ENCODE measurements around the gene SLC39A11. TPM values are rescaled to one million over a fixed set of nuclear protein-coding genes. Genes with fewer than 3 reads are reported as not detected.
"Not testable (repeated sequence)": the region's sequence is repeated elsewhere in the genome, so short reads cannot be mapped to it uniquely, and the experiment has no call there.

SLC39A11 gene
- total and polyA plus RNA-seq, 2 donors (not counting 1 experiment from before 2014, with no cell fraction given), result 12.7 to 27.4 TPM

DNA sequence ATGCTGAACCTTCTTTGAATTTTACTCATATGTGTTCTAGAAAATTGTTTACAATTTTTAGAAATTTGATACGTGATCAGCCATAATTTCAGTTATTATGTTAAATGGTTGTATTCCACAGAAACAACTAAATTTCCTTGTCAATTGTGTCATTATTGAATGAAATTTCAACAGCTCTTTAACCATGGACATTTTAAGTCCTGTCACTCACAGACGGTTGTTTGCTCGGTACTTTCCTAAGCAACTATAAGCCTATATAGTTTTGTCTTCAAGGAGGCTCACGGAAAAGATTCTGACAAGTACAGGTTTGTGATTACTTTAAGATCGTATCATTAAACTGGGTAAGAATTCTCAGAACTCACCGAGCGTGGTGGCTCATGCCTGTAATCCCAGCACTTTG is 31.8 kb downstream of the SLC39A11 start:
- H2AFZ ChIP-seq (ENCODE audit: low read length), result no peak overlapping the region
- H3K4me1 ChIP-seq (ENCODE audit: control insufficient read depth, extremely low read depth, insufficient read depth, low read length), result no peaks in the 10 kb centered on the region
- TF ChIP-seq EZH2 (IDR thresholded peaks at IDR 0.05; ENCODE audit: low read length, missing control alignments), result no peak
- TF ChIP-seq, protein P1, sequence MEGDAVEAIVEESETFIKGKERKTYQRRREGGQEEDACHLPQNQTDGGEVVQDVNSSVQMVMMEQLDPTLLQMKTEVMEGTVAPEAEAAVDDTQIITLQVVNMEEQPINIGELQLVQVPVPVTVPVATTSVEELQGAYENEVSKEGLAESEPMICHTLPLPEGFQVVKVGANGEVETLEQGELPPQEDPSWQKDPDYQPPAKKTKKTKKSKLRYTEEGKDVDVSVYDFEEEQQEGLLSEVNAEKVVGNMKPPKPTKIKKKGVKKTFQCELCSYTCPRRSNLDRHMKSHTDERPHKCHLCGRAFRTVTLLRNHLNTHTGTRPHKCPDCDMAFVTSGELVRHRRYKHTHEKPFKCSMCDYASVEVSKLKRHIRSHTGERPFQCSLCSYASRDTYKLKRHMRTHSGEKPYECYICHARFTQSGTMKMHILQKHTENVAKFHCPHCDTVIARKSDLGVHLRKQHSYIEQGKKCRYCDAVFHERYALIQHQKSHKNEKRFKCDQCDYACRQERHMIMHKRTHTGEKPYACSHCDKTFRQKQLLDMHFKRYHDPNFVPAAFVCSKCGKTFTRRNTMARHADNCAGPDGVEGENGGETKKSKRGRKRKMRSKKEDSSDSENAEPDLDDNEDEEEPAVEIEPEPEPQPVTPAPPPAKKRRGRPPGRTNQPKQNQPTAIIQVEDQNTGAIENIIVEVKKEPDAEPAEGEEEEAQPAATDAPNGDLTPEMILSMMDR (conservative IDR thresholded peaks at IDR 0.05 in 1 of 2, IDR thresholded peaks at IDR 0.05 in 1 of 2; ENCODE audit: low read depth in 1 of 2, low read length in 2 of 2), result no peak

DNA sequence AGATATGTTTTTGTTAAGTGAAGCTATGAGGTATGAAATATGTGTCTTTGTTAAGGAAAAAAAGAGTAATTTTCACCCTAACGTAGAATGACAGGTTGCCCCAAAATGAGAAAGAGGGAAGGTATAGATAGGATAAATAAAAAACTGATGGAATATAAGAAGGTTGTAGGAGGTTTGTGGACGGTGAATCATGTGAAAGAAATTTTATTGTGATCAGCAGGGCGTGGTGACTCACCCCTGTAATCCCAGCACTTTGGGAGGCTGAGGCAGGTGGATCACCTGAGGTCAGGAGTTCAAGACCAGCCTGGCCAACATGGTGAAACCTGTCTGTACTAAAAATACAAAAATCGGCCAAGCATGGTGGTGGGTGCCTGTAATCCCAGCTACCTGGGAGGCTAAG is 32.8 kb downstream of the SLC39A11 start:
- DNase-seq (ENCODE audit: low read depth in 2 of 2), result peak in 1 of 2 donors; percentile 57
- H3K27ac ChIP-seq (ENCODE audit: insufficient read depth, low read length); H3K4me2 ChIP-seq (ENCODE audit: extremely low read depth, insufficient read depth, low read length): not testable (repeated sequence)

More for the DNA sequence above, 31.8 kb downstream of the SLC39A11 start:
- Histone ChIP-seq H3K4me3 (replicated peaks in 1 of 4; ENCODE audit: control extremely low read depth in 1 of 4, insufficient read depth in 1 of 4, low read depth in 3 of 4, low read length in 4 of 4) (no peak overlapping the region), H3K36me3 (ENCODE audit: control insufficient read depth, insufficient read depth, low read length) (no peaks in the 10 kb centered on the region), H4K20me1 (ENCODE audit: control insufficient read depth, extremely low read depth, insufficient read depth, low read length) (no peaks in the 10 kb centered on the region), H3K9ac (ENCODE audit: insufficient read depth, low read length) (no peak overlapping the region), H3K9me3 (ENCODE audit: control insufficient read depth, insufficient read depth, low read depth, low read length) (no peaks in the 10 kb centered on the region), H3K27ac (ENCODE audit: insufficient read depth, low read length) (no peak overlapping the region), H3K4me2 (ENCODE audit: extremely low read depth, insufficient read depth, low read length) (no peak overlapping the region), H3K27me3 (ENCODE audit: control insufficient read depth, insufficient read depth, low read length) (no peaks in the 10 kb centered on the region), H3K79me2 (ENCODE audit: control insufficient read depth, insufficient read depth, low read length) (no peaks in the 10 kb centered on the region)
- no peak for DNase-seq (ENCODE audit: low read depth in 2 of 2)

DNA sequence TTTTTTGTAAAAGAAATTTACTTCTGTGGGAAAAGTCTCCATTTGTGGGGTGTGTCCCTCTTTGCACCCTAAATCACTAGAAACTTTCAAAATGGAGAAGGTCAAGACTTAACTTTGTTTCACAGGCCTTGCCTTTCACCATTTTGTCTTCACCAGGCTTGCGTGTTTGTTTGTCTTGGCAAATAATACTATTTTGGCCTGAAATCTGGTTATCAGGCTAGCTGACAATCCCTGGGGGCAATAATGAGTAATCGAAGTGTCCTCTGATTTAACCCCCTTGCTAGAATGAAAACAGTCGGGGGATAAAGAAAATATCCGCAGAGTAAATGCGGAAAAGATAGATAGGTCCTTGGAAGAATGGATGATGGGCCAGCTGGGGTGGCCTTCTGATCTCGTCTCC is 34.5 kb downstream of the SLC39A11 start:
- Histone ChIP-seq H3K79me2 (ENCODE audit: control insufficient read depth, insufficient read depth, low read length) (no peaks in the 10 kb centered on the region), H2AFZ (ENCODE audit: low read length) (no peak overlapping the region), H4K20me1 (ENCODE audit: control insufficient read depth, extremely low read depth, insufficient read depth, low read length) (no peaks in the 10 kb centered on the region), H3K9ac (ENCODE audit: insufficient read depth, low read length) (no peak overlapping the region), H3K27ac (ENCODE audit: insufficient read depth, low read length) (no peak overlapping the region), H3K4me2 (ENCODE audit: extremely low read depth, insufficient read depth, low read length) (no peak overlapping the region), H3K36me3 (ENCODE audit: control insufficient read depth, insufficient read depth, low read length) (no peaks in the 10 kb centered on the region), H3K27me3 (ENCODE audit: control insufficient read depth, insufficient read depth, low read length) (no peaks in the 10 kb centered on the region), H3K9me3 (ENCODE audit: control insufficient read depth, insufficient read depth, low read depth, low read length) (no peaks in the 10 kb centered on the region), H3K4me3 (replicated peaks in 1 of 4; ENCODE audit: control extremely low read depth in 1 of 4, insufficient read depth in 1 of 4, low read depth in 3 of 4, low read length in 4 of 4) (no peak overlapping the region), H3K4me1 (ENCODE audit: control insufficient read depth, extremely low read depth, insufficient read depth, low read length) (no peaks in the 10 kb centered on the region)
- DNase-seq (ENCODE audit: low read depth in 2 of 2), result peak; percentile 28 to 48
- TF ChIP-seq, protein P1 (conservative IDR thresholded peaks at IDR 0.05 in 1 of 2, IDR thresholded peaks at IDR 0.05 in 1 of 2; ENCODE audit: low read depth in 1 of 2, low read length in 2 of 2), result no peak
- no peak for TF ChIP-seq EZH2 (IDR thresholded peaks at IDR 0.05; ENCODE audit: low read length, missing control alignments)

More for the DNA sequence above, 32.8 kb downstream of the SLC39A11 start:
- H3K4me1 ChIP-seq (ENCODE audit: control insufficient read depth, extremely low read depth, insufficient read depth, low read length); H3K36me3 ChIP-seq (ENCODE audit: control insufficient read depth, insufficient read depth, low read length); H3K79me2 ChIP-seq (ENCODE audit: control insufficient read depth, insufficient read depth, low read length); H4K20me1 ChIP-seq (ENCODE audit: control insufficient read depth, extremely low read depth, insufficient read depth, low read length); H2AFZ ChIP-seq (ENCODE audit: low read length); H3K9me3 ChIP-seq (ENCODE audit: control insufficient read depth, insufficient read depth, low read depth, low read length); H3K27me3 ChIP-seq (ENCODE audit: control insufficient read depth, insufficient read depth, low read length); H3K9ac ChIP-seq (ENCODE audit: insufficient read depth, low read length); H3K4me3 ChIP-seq (replicated peaks in 1 of 4; ENCODE audit: control extremely low read depth in 1 of 4, insufficient read depth in 1 of 4, low read depth in 3 of 4, low read length in 4 of 4): not testable (repeated sequence)

Data from fibroblast of lung (primary cell).